Type B pancreatic cell (in vitro differentiated cells): Measurements from ENCODE around the gene CTNNA3. TPM values are rescaled to one million over a fixed set of nuclear protein-coding genes. Genes with fewer than 3 reads are reported as not detected.

Experiments
- DNase-seq: peaks from one replicate; pipeline ENCODE4 v3.0.0; 2021; ENCODE audit warnings: mixed read lengths; ENCODE audit not compliant: unreplicated experiment; ENCODE audit errors: extremely low spot score
- H3K27ac Mint-ChIP-seq: 2 replicates; pipeline ENCODE4 v1.8.0; 2021; ENCODE audit warnings: mild to moderate bottlenecking, mixed read lengths
- H3K27me3 Mint-ChIP-seq: 2 replicates; pipeline ENCODE4 v1.8.0; 2021; ENCODE audit warnings: mixed read lengths
- H3K36me3 Mint-ChIP-seq: 2 replicates; pipeline ENCODE4 v1.8.0; 2021; ENCODE audit warnings: mixed read lengths
- H3K4me1 Mint-ChIP-seq: one replicate; pipeline ENCODE4 v1.8.0; 2021; ENCODE audit warnings: mixed read lengths; ENCODE audit not compliant: unreplicated experiment
- H3K4me3 Mint-ChIP-seq: 2 replicates; pipeline ENCODE4 v1.8.0; 2021; ENCODE audit warnings: mild to moderate bottlenecking, mixed read lengths
- H3K9me3 Mint-ChIP-seq: 2 replicates; pipeline ENCODE4 v1.8.0; 2021; ENCODE audit warnings: mixed read lengths
- total RNA-seq: library from RNA; stranded (reverse); gene quantifications from 2 replicates; pipeline ENCODE4 v1.2.1, GENCODE V29; 2021; ENCODE audit warnings: low replicate concordance
- TF ChIP-seq, protein P1 (sequence below): fragments of 200-600 bp; sonication (generic); conservative IDR thresholded peaks from 2 replicates; pipeline ENCODE4 v1.5.0; 2021; ENCODE audit warnings: antibody characterized with exemption, mild to moderate bottlenecking

Gene CTNNA3
- total RNA-seq, 1 donor from 2014 or later, result 2.6 TPM

DNA sequence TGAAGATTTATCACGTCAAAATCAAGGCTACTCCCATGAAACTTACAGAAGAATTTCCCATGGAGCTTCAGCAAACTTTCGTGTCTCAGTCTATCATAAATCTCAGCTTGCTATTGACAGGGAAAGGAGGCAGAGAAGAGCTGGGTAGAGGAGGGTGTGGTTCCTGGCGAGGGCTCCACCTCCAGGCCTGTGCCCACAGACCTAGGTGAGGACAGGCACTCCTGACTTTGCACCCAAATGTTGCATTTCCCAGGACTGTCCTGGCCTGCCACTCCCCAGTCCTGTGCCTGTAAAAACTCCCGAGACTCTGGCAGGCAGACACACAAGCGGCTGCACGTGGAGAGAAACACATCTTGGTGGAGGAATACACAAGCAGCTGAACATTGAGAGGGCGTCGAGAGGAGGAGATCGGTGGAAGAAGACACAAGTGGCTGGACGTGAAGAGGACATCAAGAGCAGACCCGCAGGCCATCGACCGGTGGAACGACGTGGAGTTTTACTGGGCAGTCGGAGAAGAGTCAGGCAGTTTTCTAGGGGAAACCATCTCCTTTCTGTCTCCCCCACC lies 145.1 kb downstream of the CTNNA3 start:
- Mint-ChIP-seq H3K9me3 (no peaks in the 10 kb centered on the region), H3K27me3 (no peaks in the 10 kb centered on the region), H3K4me3 (no peak overlapping the region), H3K36me3 (no peaks in the 10 kb centered on the region), H3K4me1 (no peaks in the 10 kb centered on the region), H3K27ac (no peak overlapping the region)
- TF ChIP-seq, protein P1, sequence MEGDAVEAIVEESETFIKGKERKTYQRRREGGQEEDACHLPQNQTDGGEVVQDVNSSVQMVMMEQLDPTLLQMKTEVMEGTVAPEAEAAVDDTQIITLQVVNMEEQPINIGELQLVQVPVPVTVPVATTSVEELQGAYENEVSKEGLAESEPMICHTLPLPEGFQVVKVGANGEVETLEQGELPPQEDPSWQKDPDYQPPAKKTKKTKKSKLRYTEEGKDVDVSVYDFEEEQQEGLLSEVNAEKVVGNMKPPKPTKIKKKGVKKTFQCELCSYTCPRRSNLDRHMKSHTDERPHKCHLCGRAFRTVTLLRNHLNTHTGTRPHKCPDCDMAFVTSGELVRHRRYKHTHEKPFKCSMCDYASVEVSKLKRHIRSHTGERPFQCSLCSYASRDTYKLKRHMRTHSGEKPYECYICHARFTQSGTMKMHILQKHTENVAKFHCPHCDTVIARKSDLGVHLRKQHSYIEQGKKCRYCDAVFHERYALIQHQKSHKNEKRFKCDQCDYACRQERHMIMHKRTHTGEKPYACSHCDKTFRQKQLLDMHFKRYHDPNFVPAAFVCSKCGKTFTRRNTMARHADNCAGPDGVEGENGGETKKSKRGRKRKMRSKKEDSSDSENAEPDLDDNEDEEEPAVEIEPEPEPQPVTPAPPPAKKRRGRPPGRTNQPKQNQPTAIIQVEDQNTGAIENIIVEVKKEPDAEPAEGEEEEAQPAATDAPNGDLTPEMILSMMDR, result no peak
- no peak for DNase-seq

- TF ChIP-seq, protein P1, result no peak
- no peak for DNase-seq
- Mint-ChIP-seq H3K27me3 (no peaks in the 10 kb centered on the region), H3K9me3 (no peaks in the 10 kb centered on the region), H3K36me3 (no peaks in the 10 kb centered on the region), H3K4me3 (no peak overlapping the region), H3K4me1 (no peaks in the 10 kb centered on the region), H3K27ac (no peak overlapping the region)
These were observed 145.9 kb downstream of the CTNNA3 start for GRCh38 chr10:67550046-67550445.

DNA sequence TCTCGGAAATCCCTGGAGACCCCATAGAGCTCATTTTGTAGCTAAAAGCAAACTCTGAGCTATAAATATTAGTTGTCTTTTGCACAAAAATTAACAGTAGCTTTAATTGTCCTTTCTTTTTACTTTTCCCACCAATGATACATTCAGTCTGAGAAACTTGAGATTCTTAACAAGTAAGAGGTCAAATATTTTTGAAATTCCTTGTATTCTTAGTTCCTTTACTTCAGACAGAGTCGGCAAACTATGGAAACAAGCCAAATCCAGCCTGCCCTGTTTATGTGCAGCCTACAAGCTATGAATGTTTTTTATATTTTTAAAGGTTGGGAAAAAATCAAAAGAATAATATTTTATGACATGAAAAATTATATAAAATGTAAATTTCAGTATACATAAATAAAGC lies 146.6 kb downstream of the CTNNA3 start:
- TF ChIP-seq, protein P1, result no peak
- H3K9me3 Mint-ChIP-seq, result no peaks in the 10 kb centered on the region
- no peaks in the 10 kb centered on the region for H3K36me3 Mint-ChIP-seq
- no peak overlapping the region for H3K27ac Mint-ChIP-seq
- DNase-seq, result no peak
- no peaks in the 10 kb centered on the region for H3K4me1 Mint-ChIP-seq
- no peak overlapping the region for H3K4me3 Mint-ChIP-seq
- H3K27me3 Mint-ChIP-seq, result no peaks in the 10 kb centered on the region

DNA sequence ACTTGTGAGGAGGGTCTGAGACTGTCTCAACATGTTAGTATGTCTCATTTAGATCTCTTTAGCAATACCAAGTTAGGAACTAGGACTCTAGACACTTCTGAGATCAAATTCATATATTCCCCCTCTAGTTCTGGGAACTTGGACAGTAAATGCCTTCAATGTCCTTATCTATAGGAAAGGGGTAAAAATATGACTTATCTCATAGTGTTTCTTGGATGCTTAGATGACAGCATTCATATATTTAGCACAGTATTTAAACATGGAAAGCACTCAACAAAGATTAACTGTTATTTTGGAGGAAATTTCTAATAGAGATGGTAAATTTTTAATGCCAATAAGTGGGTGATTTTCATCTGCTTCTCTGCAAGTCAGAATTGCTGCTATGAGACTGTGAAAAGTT lies 154.6 kb downstream of the CTNNA3 start:
- no peak overlapping the region for H3K27ac Mint-ChIP-seq
- TF ChIP-seq, protein P1, result no peak
- H3K4me3 Mint-ChIP-seq, result no peak overlapping the region
- no peaks in the 10 kb centered on the region for H3K27me3 Mint-ChIP-seq
- no peaks in the 10 kb centered on the region for H3K36me3 Mint-ChIP-seq
- DNase-seq, result no peak
- H3K9me3 Mint-ChIP-seq, result no peaks in the 10 kb centered on the region
- H3K4me1 Mint-ChIP-seq, result no peaks in the 10 kb centered on the region

DNA sequence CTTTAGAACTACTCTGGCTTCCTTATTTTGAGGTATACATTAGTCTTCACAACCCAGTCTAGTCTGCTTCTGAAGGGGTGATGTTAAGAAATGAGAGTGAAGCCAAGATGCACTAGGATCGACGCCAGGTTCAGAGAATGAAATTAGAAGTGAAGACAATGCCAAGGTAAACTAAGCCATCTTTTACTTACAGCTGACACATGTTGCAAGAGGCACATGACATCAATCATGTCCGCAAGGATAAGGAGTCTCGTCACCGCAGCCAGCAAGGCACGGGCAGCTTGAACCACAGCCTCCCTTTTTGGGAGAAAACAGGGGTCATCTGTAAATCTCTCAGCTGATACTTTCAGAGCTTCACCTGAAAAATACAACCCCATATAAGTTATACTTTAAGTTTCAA lies 156.7 kb downstream of the CTNNA3 start:
- H3K4me1 Mint-ChIP-seq, result no peaks in the 10 kb centered on the region
- TF ChIP-seq, protein P1, result no peak
- H3K27ac Mint-ChIP-seq, result no peak overlapping the region
- no peak overlapping the region for H3K4me3 Mint-ChIP-seq
- H3K36me3 Mint-ChIP-seq, result no peaks in the 10 kb centered on the region
- H3K9me3 Mint-ChIP-seq, result no peaks in the 10 kb centered on the region
- peaks cover 11% of the 10 kb centered on the region for H3K27me3 Mint-ChIP-seq
- no peak for DNase-seq

- Mint-ChIP-seq H3K27me3 (peaks cover 12% of the 10 kb centered on the region), H3K27ac (no peak overlapping the region), H3K9me3 (no peaks in the 10 kb centered on the region), H3K36me3 (no peaks in the 10 kb centered on the region), H3K4me1 (no peaks in the 10 kb centered on the region), H3K4me3 (no peak overlapping the region)
- no peak for DNase-seq
- TF ChIP-seq, protein P1, result no peak
These were observed 158.1 kb downstream of the CTNNA3 start for GRCh38 chr10:67537906-67538305.
